ENCODE measurements around the gene MGMT. TPM values are rescaled to one million over a fixed set of nuclear protein-coding genes. Genes with fewer than 3 reads are reported as not detected.

MGMT gene
- total RNA-seq, 1 donor from 2014 or later, result 25.9 TPM

- DNase-seq (ENCODE audit: low spot score), result no peak
- Mint-ChIP-seq H3K4me3 (ENCODE audit: unreplicated experiment) (no peak overlapping the region), H3K4me1 (ENCODE audit: unreplicated experiment) (no peaks in the 10 kb centered on the region), H3K9me3 (ENCODE audit: unreplicated experiment) (no peaks in the 10 kb centered on the region), H3K36me3 (ENCODE audit: low read depth, unreplicated experiment) (no peaks in the 10 kb centered on the region), H3K27me3 (ENCODE audit: unreplicated experiment) (peaks cover 5% of the 10 kb centered on the region), H3K27ac (ENCODE audit: unreplicated experiment) (no peak overlapping the region)
- TF ChIP-seq, protein P1, sequence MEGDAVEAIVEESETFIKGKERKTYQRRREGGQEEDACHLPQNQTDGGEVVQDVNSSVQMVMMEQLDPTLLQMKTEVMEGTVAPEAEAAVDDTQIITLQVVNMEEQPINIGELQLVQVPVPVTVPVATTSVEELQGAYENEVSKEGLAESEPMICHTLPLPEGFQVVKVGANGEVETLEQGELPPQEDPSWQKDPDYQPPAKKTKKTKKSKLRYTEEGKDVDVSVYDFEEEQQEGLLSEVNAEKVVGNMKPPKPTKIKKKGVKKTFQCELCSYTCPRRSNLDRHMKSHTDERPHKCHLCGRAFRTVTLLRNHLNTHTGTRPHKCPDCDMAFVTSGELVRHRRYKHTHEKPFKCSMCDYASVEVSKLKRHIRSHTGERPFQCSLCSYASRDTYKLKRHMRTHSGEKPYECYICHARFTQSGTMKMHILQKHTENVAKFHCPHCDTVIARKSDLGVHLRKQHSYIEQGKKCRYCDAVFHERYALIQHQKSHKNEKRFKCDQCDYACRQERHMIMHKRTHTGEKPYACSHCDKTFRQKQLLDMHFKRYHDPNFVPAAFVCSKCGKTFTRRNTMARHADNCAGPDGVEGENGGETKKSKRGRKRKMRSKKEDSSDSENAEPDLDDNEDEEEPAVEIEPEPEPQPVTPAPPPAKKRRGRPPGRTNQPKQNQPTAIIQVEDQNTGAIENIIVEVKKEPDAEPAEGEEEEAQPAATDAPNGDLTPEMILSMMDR (IDR thresholded peaks at IDR 0.05; ENCODE audit: unreplicated experiment), result no peak
These were observed 213.8 kb downstream of the MGMT start for GRCh38 chr10:129680661-129681344.

DNA sequence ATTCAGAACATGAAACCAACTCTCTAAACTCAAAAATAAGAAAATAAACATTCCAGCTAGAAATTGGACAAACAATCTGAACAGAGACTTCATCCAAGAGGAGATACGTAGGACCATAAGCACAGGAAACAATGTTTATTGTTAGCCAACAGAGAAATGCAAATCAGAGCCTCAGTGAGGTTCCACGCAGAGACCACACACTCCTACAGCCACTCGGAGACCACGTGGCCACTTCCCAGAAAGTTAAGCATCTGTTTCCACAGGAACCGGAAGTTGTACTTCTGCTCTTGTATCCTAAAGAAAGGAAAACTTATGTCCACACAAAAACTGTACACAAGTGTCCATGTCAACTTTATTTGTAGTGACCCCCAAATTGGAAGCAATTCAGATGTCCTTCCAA, 214.8 kb downstream of the MGMT start:
- H3K36me3 Mint-ChIP-seq (ENCODE audit: low read depth, unreplicated experiment), result no peaks in the 10 kb centered on the region
- TF ChIP-seq, protein P1 (IDR thresholded peaks at IDR 0.05; ENCODE audit: unreplicated experiment), result no peak

GRCh38 chr10:129683519-129683918, 216.5 kb downstream of the MGMT start:
- Mint-ChIP-seq H3K36me3 (ENCODE audit: low read depth, unreplicated experiment) (no peaks in the 10 kb centered on the region), H3K27me3 (ENCODE audit: unreplicated experiment) (peaks cover 4% of the 10 kb centered on the region), H3K4me3 (ENCODE audit: unreplicated experiment) (no peak overlapping the region), H3K27ac (ENCODE audit: unreplicated experiment) (no peak overlapping the region), H3K9me3 (ENCODE audit: unreplicated experiment) (no peaks in the 10 kb centered on the region), H3K4me1 (ENCODE audit: unreplicated experiment) (no peaks in the 10 kb centered on the region)
- no peak for DNase-seq (ENCODE audit: low spot score)
- TF ChIP-seq, protein P1 (IDR thresholded peaks at IDR 0.05; ENCODE audit: unreplicated experiment), result no peak

More for the DNA sequence above, 214.8 kb downstream of the MGMT start:
- Mint-ChIP-seq H3K9me3 (ENCODE audit: unreplicated experiment) (no peaks in the 10 kb centered on the region), H3K27me3 (ENCODE audit: unreplicated experiment) (peaks cover 4% of the 10 kb centered on the region), H3K27ac (ENCODE audit: unreplicated experiment) (no peak overlapping the region), H3K4me3 (ENCODE audit: unreplicated experiment) (no peak overlapping the region), H3K4me1 (ENCODE audit: unreplicated experiment) (no peaks in the 10 kb centered on the region)
- no peak for DNase-seq (ENCODE audit: low spot score)

DNA sequence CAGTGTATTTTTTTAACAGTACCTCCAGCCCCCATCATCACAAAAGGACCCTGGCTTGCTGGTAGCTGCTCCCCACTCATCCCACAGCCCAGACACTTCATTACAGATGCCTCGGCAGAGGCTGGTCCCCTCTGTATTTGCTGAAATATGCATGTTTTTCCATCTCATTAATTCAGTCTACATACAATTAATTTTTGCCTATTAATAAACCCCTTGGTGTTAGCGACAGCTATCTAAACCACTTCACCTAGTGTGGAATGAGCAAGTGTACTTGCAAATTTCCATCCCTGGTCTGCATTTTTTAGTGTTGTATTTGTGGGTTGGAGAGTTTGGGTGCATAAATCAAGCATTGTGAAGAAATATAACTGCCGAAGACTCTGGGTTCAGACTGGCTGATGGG, 216.9 kb downstream of the MGMT start:
- Mint-ChIP-seq H3K36me3 (ENCODE audit: low read depth, unreplicated experiment) (no peaks in the 10 kb centered on the region), H3K27ac (ENCODE audit: unreplicated experiment) (no peak overlapping the region), H3K27me3 (ENCODE audit: unreplicated experiment) (peaks cover 4% of the 10 kb centered on the region), H3K4me3 (ENCODE audit: unreplicated experiment) (no peak overlapping the region), H3K9me3 (ENCODE audit: unreplicated experiment) (no peaks in the 10 kb centered on the region), H3K4me1 (ENCODE audit: unreplicated experiment) (no peaks in the 10 kb centered on the region)
- no peak for DNase-seq (ENCODE audit: low spot score)
- TF ChIP-seq, protein P1 (IDR thresholded peaks at IDR 0.05; ENCODE audit: unreplicated experiment), result no peak

DNA sequence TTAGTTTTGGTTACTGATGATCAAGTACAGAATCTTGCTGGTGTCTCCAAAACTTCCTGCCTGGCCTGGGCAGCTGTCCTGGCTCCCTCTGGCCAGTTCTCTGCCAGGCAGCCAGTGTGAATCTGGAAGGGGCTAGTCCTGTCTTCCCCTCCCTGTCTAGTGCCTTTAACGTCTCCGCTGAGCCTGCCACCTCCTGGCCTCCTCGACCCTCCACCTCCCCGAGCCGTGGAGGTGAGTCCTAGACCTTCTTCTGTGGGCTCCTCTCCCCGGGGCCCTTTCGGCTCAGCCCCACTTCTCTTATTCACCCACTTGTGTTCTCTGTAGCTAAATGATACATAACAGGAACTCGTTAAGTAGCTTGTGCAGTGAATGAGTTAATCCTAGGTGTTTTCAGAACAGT, 218.2 kb downstream of the MGMT start:
- Mint-ChIP-seq H3K4me1 (ENCODE audit: unreplicated experiment) (no peaks in the 10 kb centered on the region), H3K36me3 (ENCODE audit: low read depth, unreplicated experiment) (no peaks in the 10 kb centered on the region), H3K4me3 (ENCODE audit: unreplicated experiment) (no peak overlapping the region), H3K27me3 (ENCODE audit: unreplicated experiment) (peaks cover 4% of the 10 kb centered on the region), H3K27ac (ENCODE audit: unreplicated experiment) (no peak overlapping the region), H3K9me3 (ENCODE audit: unreplicated experiment) (no peaks in the 10 kb centered on the region)
- DNase-seq (ENCODE audit: low spot score), result no peak
- TF ChIP-seq, protein P1 (IDR thresholded peaks at IDR 0.05; ENCODE audit: unreplicated experiment), result no peak
